SJCRH30 (cell line): ENCODE measurements around the gene C11orf54. TPM values are rescaled to one million over a fixed set of nuclear protein-coding genes. Genes with fewer than 3 reads are reported as not detected.

ENCODE experiments used
- DNase-seq, 2 experiments: peaks; one replicate each; pipeline ENCODE4 v3.0.0-alpha.2; 2015 to 2020
- H3K27ac ChIP-seq: fragments of 250-450 bp; sonication (Bioruptor Pico); 2 replicates; pipeline ENCODE4 v1.5.1; 2020; ENCODE audit warnings: mild to moderate bottlenecking, moderate library complexity
- H3K27me3 ChIP-seq: fragments of 250-450 bp; sonication (Bioruptor Pico); 2 replicates; pipeline ENCODE4 v1.5.1; 2020; ENCODE audit warnings: mild to moderate bottlenecking, moderate library complexity
- H3K36me3 ChIP-seq: fragments of 250-450 bp; sonication (Bioruptor Pico); 2 replicates; pipeline ENCODE4 v1.5.1; 2020; ENCODE audit warnings: mild to moderate bottlenecking, moderate library complexity
- H3K4me1 ChIP-seq: fragments of 250-450 bp; sonication (Bioruptor Pico); 2 replicates; pipeline ENCODE4 v1.5.1; 2020; ENCODE audit warnings: mild to moderate bottlenecking, moderate library complexity
- H3K4me3 ChIP-seq: fragments of 250-450 bp; sonication (Bioruptor Pico); 2 replicates; pipeline ENCODE4 v1.5.1; 2020; ENCODE audit warnings: mild to moderate bottlenecking, moderate library complexity
- H3K9me3 ChIP-seq: fragments of 250-450 bp; sonication (Bioruptor Pico); replicated peaks from 2 replicates; pipeline ENCODE4 v1.5.1; 2020; ENCODE audit warnings: mild to moderate bottlenecking, moderate library complexity
- total RNA-seq: library from RNA; depleted of rRNA; stranded (reverse); fragments of >200 nt; shearing (Covaris generic); gene quantifications from 2 replicates; pipeline ENCODE4 v1.2.3, GENCODE V29; 2014

C11orf54 gene
- total RNA-seq, 1 experiment from 2014 or later = 23.9 TPM

GRCh38 chr11:93727985-93728791 lies 13.3 kb upstream of the C11orf54 start:
- peaks cover 79% of the 10 kb centered on the region for H3K36me3 ChIP-seq
- no peaks in the 10 kb centered on the region for H3K9me3 ChIP-seq
- H3K27ac ChIP-seq = no peak overlapping the region
- no peaks in the 10 kb centered on the region for H3K4me1 ChIP-seq
- no peak overlapping the region for H3K4me3 ChIP-seq
- no peak for DNase-seq
- H3K27me3 ChIP-seq = no peaks in the 10 kb centered on the region

GRCh38 chr11:93728792-93729128 lies 12.7 kb upstream of the C11orf54 start:
- H3K4me3 ChIP-seq = no peak overlapping the region
- H3K9me3 ChIP-seq = no peaks in the 10 kb centered on the region
- no peaks in the 10 kb centered on the region for H3K27me3 ChIP-seq
- no peak overlapping the region for H3K27ac ChIP-seq
- DNase-seq = no peak
- peaks cover 81% of the 10 kb centered on the region for H3K36me3 ChIP-seq
- no peaks in the 10 kb centered on the region for H3K4me1 ChIP-seq

GRCh38 chr11:93729129-93729616 lies 12.3 kb upstream of the C11orf54 start:
- DNase-seq = no peak
- Histone ChIP-seq H3K9me3 (no peaks in the 10 kb centered on the region), H3K4me1 (no peaks in the 10 kb centered on the region), H3K4me3 (no peak overlapping the region), H3K27ac (no peak overlapping the region), H3K27me3 (no peaks in the 10 kb centered on the region), H3K36me3 (peaks cover 84% of the 10 kb centered on the region)

GRCh38 chr11:93730108-93731107 lies 11.1 kb upstream of the C11orf54 start:
- H3K36me3 ChIP-seq = peaks cover 91% of the 10 kb centered on the region
- no peaks in the 10 kb centered on the region for H3K27me3 ChIP-seq

GRCh38 chr11:93732237-93732892 lies 9.1 kb upstream of the C11orf54 start:
- Histone ChIP-seq H3K36me3 (peaks cover 97% of the 10 kb centered on the region), H3K9me3 (no peaks in the 10 kb centered on the region), H3K4me3 (no peak overlapping the region), H3K27me3 (no peaks in the 10 kb centered on the region), H3K27ac (no peak overlapping the region), H3K4me1 (no peaks in the 10 kb centered on the region)
- no peak for DNase-seq

More at GRCh38 chr11:93730108-93731107, 11.1 kb upstream of the C11orf54 start:
- Histone ChIP-seq H3K4me1 (no peaks in the 10 kb centered on the region), H3K4me3 (no peak overlapping the region), H3K9me3 (no peaks in the 10 kb centered on the region), H3K27ac (no peak overlapping the region)
- no peak for DNase-seq

GRCh38 chr11:93733474-93733873 lies 8.0 kb upstream of the C11orf54 start:
- Histone ChIP-seq H3K36me3 (peaks cover 100% of the 10 kb centered on the region), H3K4me3 (no peak overlapping the region), H3K4me1 (no peaks in the 10 kb centered on the region; the same call in 1 of the 2 replicates), H3K27me3 (no peaks in the 10 kb centered on the region), H3K9me3 (no peaks in the 10 kb centered on the region), H3K27ac (no peak overlapping the region)
- no peak for DNase-seq

GRCh38 chr11:93734427-93735222 lies 6.8 kb upstream of the C11orf54 start:
- peaks cover 100% of the 10 kb centered on the region for H3K36me3 ChIP-seq
- no peak overlapping the region for H3K27ac ChIP-seq
- DNase-seq = no peak
- H3K9me3 ChIP-seq = no peaks in the 10 kb centered on the region
- H3K27me3 ChIP-seq = no peaks in the 10 kb centered on the region
- peaks cover 3% of the 10 kb centered on the region for H3K4me1 ChIP-seq
- H3K4me3 ChIP-seq = no peak overlapping the region

GRCh38 chr11:93735627-93736026 lies 5.8 kb upstream of the C11orf54 start:
- H3K36me3 ChIP-seq = peaks cover 98% of the 10 kb centered on the region
- H3K4me1 ChIP-seq = peaks cover 3% of the 10 kb centered on the region
- no peak overlapping the region for H3K27ac ChIP-seq
- no peak for DNase-seq
- H3K27me3 ChIP-seq = no peaks in the 10 kb centered on the region
- no peaks in the 10 kb centered on the region for H3K9me3 ChIP-seq
- no peak overlapping the region for H3K4me3 ChIP-seq

GRCh38 chr11:93736129-93736528 lies 5.3 kb upstream of the C11orf54 start:
- H3K9me3 ChIP-seq = no peaks in the 10 kb centered on the region
- peaks cover 3% of the 10 kb centered on the region for H3K4me1 ChIP-seq
- no peak overlapping the region for H3K4me3 ChIP-seq
- no peak for DNase-seq
- H3K27ac ChIP-seq = no peak overlapping the region
- peaks cover 95% of the 10 kb centered on the region for H3K36me3 ChIP-seq
- H3K27me3 ChIP-seq = no peaks in the 10 kb centered on the region

GRCh38 chr11:93737904-93738612 lies 3.4 kb upstream of the C11orf54 start:
- H3K27me3 ChIP-seq = no peaks in the 10 kb centered on the region
- no peak for DNase-seq
- peak overlapping the region; percentile 98 for H3K4me3 ChIP-seq
- no peak overlapping the region for H3K27ac ChIP-seq
- H3K9me3 ChIP-seq = no peaks in the 10 kb centered on the region
- H3K36me3 ChIP-seq = peaks cover 76% of the 10 kb centered on the region
- peaks cover 3% of the 10 kb centered on the region for H3K4me1 ChIP-seq

- H3K27ac ChIP-seq = no peak overlapping the region
- DNase-seq = no peak
- peak overlapping the region; percentile 98 for H3K4me3 ChIP-seq
- H3K27me3 ChIP-seq = no peaks in the 10 kb centered on the region
- H3K9me3 ChIP-seq = no peaks in the 10 kb centered on the region
- H3K4me1 ChIP-seq = peaks cover 3% of the 10 kb centered on the region
- peaks cover 70% of the 10 kb centered on the region for H3K36me3 ChIP-seq
These were observed 2.8 kb upstream of the C11orf54 start for GRCh38 chr11:93738647-93739081.

- DNase-seq = peak in 1 of 2 experiments; percentile 19
- peaks cover 3% of the 10 kb centered on the region for H3K4me1 ChIP-seq
- no peaks in the 10 kb centered on the region for H3K9me3 ChIP-seq
- peak overlapping the region; percentile 98 for H3K4me3 ChIP-seq
- no peaks in the 10 kb centered on the region for H3K27me3 ChIP-seq
- peaks cover 55% of the 10 kb centered on the region for H3K36me3 ChIP-seq
- H3K27ac ChIP-seq = peak overlapping the region; percentile 95
These were observed 1.3 kb upstream of the C11orf54 start for GRCh38 chr11:93740031-93740729.

- peaks cover 49% of the 10 kb centered on the region for H3K36me3 ChIP-seq
- peaks cover 3% of the 10 kb centered on the region for H3K4me1 ChIP-seq
- DNase-seq = peak; percentile 46 to 67
- no peaks in the 10 kb centered on the region for H3K27me3 ChIP-seq
- peak overlapping the region; percentile 95 for H3K27ac ChIP-seq
- no peaks in the 10 kb centered on the region for H3K9me3 ChIP-seq
- peak overlapping the region; percentile 98 for H3K4me3 ChIP-seq
These were observed 760 bp upstream of the C11orf54 start for GRCh38 chr11:93740730-93741093.
